Stimulated activated CD8-positive, alpha-beta memory T cell treated with anti-CD3 and anti-CD28 coated beads, Interleukin-2, amount 100 ng/mL, for 1 hour (primary cell): ENCODE data around the gene NOTCH3.
A peak's percentile ranks its signal among the peaks of the same experiment; 100 is the strongest.

ENCODE experiments used
- DNase-seq, 2 donors: peaks; one replicate each; pipeline ENCODE4 v3.0.0-alpha.2; 2020; ENCODE audit warnings: low read depth in 2 of 2

The NOTCH3 gene

DNA sequence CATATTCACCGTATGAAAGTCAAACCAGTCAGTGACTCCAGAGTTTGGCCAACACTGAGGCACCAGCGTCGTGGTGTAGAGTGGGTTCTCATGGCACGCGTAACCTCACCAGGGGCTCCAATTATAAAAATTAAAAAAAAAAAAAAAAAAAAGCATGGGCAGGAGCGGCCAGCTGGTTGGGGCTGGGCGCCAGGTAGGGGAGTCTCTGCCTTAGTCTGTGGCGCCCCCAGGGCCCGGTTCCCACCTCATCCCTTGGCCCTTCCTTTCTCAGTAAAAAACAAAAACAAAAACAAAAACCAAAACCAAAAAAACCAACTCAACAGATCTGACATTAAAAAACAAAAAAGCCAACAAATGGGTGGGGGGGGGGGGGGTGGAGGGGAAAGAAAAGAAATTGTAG lies 36.1 kb upstream of the NOTCH3 start:
- no peak for DNase-seq

GRCh38 chr19:15235781-15236180 lies 35.0 kb upstream of the NOTCH3 start:
- no peak for DNase-seq

DNA sequence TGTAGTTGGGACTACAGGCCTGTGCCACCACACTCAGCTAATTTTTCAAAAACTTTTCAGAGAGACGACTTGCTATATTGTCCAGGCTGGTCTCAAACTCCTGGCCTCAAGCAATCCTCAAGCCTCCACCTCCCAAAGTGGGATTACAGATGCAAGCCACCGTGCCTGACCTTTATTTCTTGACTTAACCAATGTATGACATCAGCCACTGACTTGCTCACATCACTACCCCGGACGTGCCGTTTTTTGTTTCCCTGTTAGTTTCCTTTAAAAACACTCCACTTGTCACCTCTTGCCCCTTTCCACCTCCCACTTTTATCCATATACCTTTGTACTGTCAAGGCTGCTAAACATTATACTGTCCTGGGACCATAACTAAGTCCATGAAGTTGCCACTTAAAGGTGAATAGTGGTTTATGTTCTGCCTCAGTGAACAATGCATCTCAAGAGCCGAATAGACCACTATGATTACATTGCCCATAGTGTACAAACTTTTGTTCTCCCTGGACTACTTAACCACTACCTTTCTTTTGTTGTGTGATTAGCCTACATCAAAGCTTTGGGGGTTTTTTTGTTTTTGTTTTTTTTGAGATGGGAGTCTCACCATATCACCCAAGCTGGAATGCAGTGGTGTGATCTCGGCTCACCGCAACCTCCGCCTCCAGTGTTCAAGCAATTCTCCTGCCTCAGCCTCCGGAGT lies 33.8 kb upstream of the NOTCH3 start:
- DNase-seq = no peak

DNA sequence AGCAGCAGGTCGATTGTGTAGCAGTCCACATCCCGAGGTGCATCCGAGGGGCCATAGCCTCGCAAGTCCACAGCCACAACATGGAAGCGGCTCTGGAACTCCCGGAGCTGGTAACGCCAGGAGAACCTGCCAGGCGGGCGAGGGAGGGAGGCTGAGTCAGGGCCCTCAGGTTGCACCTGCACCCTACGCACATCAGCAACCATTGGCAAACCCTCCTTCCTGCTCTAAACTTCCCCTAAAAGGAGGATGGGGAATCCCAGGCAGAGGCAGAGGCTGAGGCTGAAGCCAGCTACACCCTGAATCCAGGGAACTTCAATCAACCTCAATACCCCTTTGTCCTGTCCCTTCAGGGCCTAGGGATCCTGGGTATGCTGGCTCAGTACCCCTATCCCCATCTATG lies 30.5 kb upstream of the NOTCH3 start:
- DNase-seq = no peak

GRCh38 chr19:15227261-15227660 lies 26.5 kb upstream of the NOTCH3 start:
- DNase-seq = no peak

DNA sequence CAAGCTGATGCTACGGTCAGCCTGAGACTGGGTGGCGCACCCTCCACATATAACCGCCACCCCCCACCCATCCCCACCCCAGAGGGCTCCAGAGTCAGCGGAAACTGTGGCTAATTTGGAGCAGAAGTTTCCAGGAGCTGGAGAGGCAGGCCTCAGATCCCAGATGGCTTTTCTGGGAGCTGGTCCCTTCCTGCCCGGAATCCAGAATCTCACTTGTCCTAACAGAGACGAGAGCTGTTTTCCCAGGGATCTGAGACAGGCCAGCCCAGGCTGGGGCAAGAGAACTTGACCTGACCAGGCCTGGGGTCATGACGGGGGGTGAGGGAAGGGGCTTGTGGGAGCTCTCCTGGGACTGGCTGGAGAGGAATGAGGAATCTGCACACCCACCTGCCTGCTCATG lies 25.0 kb upstream of the NOTCH3 start:
- no peak for DNase-seq

DNA sequence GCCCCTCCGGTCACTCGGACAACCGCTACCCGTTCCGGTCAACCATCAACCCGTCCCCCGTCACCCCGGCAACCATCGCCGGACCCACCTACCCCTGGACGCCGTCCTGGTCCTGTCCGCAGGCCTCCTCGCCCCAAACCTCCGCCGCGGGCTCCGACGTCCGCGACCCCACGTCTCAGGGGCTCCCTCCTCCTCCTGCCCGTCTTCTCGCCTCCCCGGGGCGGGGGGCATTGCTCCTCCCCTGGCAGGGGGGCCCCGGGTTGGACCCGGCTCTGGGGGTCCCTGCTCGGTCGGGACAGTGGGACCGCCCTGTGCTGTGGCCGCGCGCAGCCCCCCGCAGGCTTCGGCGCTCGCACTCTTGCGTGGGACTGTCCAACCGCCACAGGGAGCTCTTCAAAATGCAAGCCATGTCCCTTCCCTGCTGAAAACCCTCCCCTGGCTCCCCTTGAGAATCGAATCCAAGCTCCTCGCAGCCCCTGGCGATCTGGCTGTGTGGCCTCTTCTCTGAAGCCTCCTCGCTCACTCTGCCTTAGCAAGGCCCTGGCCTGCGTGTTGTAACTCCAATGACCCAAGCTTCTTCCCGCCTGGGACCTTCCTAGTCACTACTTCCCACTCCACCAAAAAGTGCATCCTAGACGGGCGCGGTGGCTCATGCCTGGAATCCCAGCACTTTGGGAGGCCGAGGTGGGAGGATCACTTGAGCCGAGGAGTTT lies 23.0 kb upstream of the NOTCH3 start:
- no peak for DNase-seq

DNA sequence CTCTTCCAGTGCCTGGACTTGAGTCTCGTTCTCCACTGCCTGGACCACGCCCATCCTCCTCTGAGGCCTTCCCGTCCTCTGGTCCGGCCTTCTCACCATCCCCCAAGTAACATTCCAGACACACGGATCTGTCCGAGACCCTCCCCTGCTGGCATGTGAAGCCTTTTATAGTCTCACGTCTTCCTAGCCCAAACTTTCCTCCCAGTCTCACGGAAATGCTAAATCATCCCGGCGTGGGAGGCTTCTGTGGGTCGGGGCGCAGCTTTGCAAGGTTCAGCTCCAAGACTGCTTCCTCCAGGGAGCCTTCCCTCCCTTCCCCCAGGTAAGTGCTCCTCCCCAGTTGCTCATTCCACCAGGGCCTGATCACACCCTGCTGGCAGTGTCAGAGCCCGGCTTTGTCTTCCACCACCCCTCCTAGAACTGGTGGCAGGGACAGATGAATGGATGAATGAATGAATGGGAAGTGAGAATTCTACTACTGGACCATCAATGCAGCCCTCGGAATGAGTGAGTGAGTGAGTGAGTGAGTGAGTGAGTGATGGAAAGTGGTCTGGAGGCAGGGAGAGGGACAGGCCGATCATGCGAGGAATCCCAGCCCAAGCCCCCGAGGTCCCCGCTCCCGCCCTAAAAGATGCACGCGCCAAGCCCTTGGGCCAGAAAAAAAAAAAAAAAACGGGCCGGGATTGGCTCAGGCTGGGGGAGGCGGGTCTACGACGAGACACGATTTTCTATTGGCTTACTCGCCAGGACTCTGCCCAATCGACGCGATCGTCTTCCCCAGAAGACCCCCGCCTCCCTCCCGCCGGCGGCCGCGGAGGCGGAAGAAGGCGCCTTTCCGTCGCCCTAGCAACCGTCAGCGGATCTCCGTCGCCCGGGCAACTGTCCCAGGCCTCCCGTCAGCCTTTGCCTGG lies 22.2 kb upstream of the NOTCH3 start:
- peak; percentile 40 to 50 for DNase-seq

- DNase-seq = no peak
Observed at GRCh38 chr19:15220833-15221232, 20.0 kb upstream of the NOTCH3 start.

DNA sequence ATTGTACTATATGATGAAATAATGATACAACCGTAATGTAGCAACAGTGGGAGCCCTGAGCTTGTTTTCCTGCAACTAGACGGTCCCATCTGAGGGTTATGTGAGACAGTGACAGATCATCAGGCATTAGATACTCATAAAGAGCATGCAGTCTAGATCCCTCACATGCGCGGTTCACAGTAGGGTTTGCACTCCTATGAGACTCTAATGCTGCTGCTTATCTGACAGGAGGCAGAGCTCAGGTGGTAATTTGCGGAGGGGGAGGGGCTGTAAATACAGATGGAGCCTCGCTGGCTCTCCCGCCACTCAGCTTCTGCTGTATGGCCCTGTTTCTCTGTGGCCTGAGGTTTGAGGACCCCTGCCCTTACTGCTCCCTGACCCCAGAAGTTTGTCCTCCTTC lies 17.7 kb upstream of the NOTCH3 start:
- DNase-seq = no peak

- no peak for DNase-seq
Observed at GRCh38 chr19:15216363-15216762, 15.6 kb upstream of the NOTCH3 start.

DNA sequence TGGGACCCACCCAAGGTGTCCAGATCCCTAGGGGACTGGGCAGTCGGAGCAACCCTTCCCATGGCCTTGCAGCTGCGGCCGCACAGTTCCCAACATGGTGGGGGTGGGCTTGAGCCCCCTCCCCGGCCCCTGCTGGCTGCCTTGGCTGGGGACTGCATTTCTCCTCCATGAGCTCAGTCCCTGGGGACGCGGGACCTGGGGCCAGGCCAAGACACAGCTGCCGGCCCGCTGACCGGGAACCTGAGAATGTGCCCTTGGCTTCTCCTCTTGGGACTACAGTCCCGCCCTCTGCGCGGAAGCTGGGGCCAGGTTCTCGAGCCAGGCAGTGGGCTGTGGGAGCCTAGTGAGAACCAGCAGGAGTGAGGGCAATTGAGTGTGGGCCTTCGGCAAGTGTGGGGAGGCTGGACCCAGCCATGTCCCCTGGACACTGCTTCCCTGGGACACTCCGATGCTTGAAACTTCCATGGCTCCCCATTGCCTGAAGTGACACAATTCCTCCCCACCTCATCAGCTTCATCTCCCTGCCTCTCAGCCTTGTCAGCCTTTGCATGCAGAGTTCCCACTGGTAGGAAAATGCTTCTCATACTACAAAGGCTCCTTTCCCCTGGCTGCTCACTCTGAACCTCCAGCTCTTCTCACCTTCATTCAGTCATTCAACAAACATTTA lies 13.1 kb upstream of the NOTCH3 start:
- DNase-seq = no peak

- no peak for DNase-seq
Observed at GRCh38 chr19:15212711-15213110, 11.9 kb upstream of the NOTCH3 start.

GRCh38 chr19:15210323-15210781 lies 9.6 kb upstream of the NOTCH3 start:
- DNase-seq = no peak

- no peak for DNase-seq
Observed at GRCh38 chr19:15201374-15202023, 704 bp upstream of the NOTCH3 start.

GRCh38 chr19:15199661-15200552 lies 888 bp downstream of the NOTCH3 start:
- DNase-seq = no peak

- no peak for DNase-seq
Observed at GRCh38 chr19:15198951-15199660, 1.7 kb downstream of the NOTCH3 start.

GRCh38 chr19:15197942-15198341 lies 2.9 kb downstream of the NOTCH3 start:
- DNase-seq = no peak

DNA sequence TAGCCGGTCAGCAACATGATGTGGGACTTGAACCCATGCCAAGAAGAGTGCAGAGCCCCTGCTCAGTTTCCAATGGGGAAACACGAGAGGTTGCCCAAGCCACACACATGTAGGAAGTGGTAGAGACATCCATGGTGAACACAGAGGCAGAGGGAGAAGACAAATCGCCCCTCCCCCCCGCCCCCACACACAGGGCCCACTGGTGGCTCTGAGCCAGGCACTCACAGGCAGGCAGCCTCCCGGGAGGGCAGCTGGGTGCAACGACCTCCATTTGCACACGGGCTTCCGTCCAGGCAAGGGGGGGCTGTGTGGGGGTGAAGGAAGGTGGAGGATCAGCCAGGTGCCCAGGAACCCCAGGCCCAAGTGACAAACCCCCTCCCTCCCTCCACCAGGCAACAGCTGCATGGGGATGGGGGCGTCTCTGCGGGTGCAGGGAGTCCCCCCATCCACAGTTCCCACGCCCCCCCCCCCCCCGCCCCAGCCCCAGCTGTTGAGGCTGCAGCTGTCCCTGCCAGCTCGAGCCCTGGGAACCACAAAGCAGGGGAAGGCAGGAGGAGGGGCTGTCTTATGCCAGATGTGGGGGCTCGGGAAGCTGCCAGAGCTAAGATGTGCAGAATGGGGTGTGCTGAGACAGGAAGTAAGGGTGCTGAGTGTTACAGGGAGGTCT lies 3.4 kb downstream of the NOTCH3 start:
- no peak for DNase-seq
